Right cardiac atrium (tissue), 5 donors: ENCODE measurements around the gene UBL3. TPM values are rescaled to one million over a fixed set of nuclear protein-coding genes. Genes with fewer than 3 reads are reported as not detected.

ENCODE experiments used
- ATAC-seq, 2 donors: fragments of 200-7000 bp; cut with Tn5 transposase; one replicate each; pipeline versions ENCODE4 v1.8.0 to v1.9.1; 2020; ENCODE audit warnings: moderate library complexity in 2 of 2, mild to moderate bottlenecking in 1 of 2
- DNase-seq, 3 donors: peaks; one replicate each; pipeline ENCODE4 v3.0.0-alpha.2; 2020
- H3K27ac ChIP-seq: one replicate; pipeline ENCODE4 v1.5.1; 2013; ENCODE audit warnings: mild to moderate bottlenecking, low read length, control low read depth, moderate library complexity
- H3K27me3 ChIP-seq: one replicate; pipeline ENCODE4 v1.6.1; 2013; ENCODE audit not compliant: control insufficient read depth, insufficient read depth
- H3K4me1 ChIP-seq: one replicate; pipeline ENCODE4 v1.6.1; 2013; ENCODE audit warnings: low read length; ENCODE audit not compliant: control insufficient read depth, insufficient read depth
- H3K4me3 ChIP-seq: one replicate; pipeline ENCODE4 v1.5.1; 2013; ENCODE audit warnings: low read length, control low read depth
- H3K9me3 ChIP-seq: one replicate; pipeline ENCODE4 v1.6.1; 2013; ENCODE audit warnings: low read length; ENCODE audit not compliant: control insufficient read depth
- WGBS: extraction: QIAGEN DNeasy Blood & Tissue Kit; methylation state at CpG from one replicate; pipeline ENCODE4 v1.1.7; 2013; 5-methylcytosine and 5-hydroxymethylcytosine counted together
- intact Hi-C, 4 donors: fragments of 100-400 bp; cut with DNase I; formaldehyde crosslinking; loops; one replicate each; pipeline versions ENCODE4 v1.11.0 to v1.14.0; 2022 to 2023
- long read RNA-seq, 4 donors: library from polyadenylated mRNA; unstranded; transcript quantifications; one replicate each; pipeline ENCODE4 v2.0.0, GENCODE V29; 2020 to 2021
- polyA plus RNA-seq: library from polyadenylated mRNA; stranded (reverse); fragments of 200-250 nt; gene quantifications from one replicate; pipeline ENCODE4 v1.2.3, GENCODE V29; 2013
- total RNA-seq, 4 donors: library from RNA; stranded (reverse); fragmentation: NEBNext Ultra II Directional; extraction: Animal tissue kit (Norgen Biotek cat#: 25700); gene quantifications; one replicate each; pipeline ENCODE4 v1.2.1, GENCODE V29; 2021
- donor health status: healthy with polysubstance abuse.
- donor health status: DM: no; HTN: yes; CAD: no.
- donor health status: DM: no; HTN: no; CAD: no.
- donor health status: DM: no; HTN: yes; CAD: no; lungs with severe emphysema.
- donor health status: DM: yes; HTN: yes; CAD: no.

The UBL3 gene
- total RNA-seq (10 to 100 TPM; 23.5 to 25.8 (median 24.9) TPM), polyA plus RNA-seq (15.8 TPM)
- long read RNA-seq, donor 1, full-length matches to known transcripts = 90 of 95 reads
- long read RNA-seq, donor 1, partial matches to known transcripts = 1 of 95 reads
- long read RNA-seq, donor 1, other reads (novel, unspliced or antisense) = 4 of 95 reads
- long read RNA-seq, donor 2, full-length matches to known transcripts = 30 of 31 reads
- long read RNA-seq, donor 2, partial matches to known transcripts = 0 of 31 reads
- long read RNA-seq, donor 2, other reads (novel, unspliced or antisense) = 1 of 31 reads
- long read RNA-seq, donor 3, full-length matches to known transcripts = 37 of 40 reads
- long read RNA-seq, donor 3, partial matches to known transcripts = 0 of 40 reads
- long read RNA-seq, donor 3, other reads (novel, unspliced or antisense) = 3 of 40 reads
- long read RNA-seq, donor 4, full-length matches to known transcripts = 33 of 36 reads
- long read RNA-seq, donor 4, partial matches to known transcripts = 1 of 36 reads
- long read RNA-seq, donor 4, other reads (novel, unspliced or antisense) = 2 of 36 reads

GRCh38 chr13:29850213-29850898, at the start of gene UBL3:
UBL3 (minus strand) TSS chr13:29850617; CDS start chr13:29849538, 1,079 bp downstream.
- Histone ChIP-seq H3K27me3 (no peaks in the 10 kb centered on the region), H3K9me3 (no peaks in the 10 kb centered on the region), H3K4me3 (peak within 1 kb of the TSS; percentile 88), H3K4me1 (no peaks in the 10 kb centered on the region), H3K27ac (peak within 1 kb of the TSS; percentile 98)
- peak; percentile 98 for ATAC-seq
- DNase-seq = peak; percentile 97 to 98 (median 98)
- intact Hi-C loops = loop anchor here in 1 of 4 donors (10.0 kb wide), 1 partner anchor 264 kb away; no protein-coding TSS in a partner anchor
- under 1% methylated on average over 64 of the region's 64 CpGs for WGBS

- Histone ChIP-seq H3K27ac (no peak overlapping the region), H3K9me3 (no peaks in the 10 kb centered on the region), H3K4me3 (no peak overlapping the region), H3K4me1 (no peaks in the 10 kb centered on the region), H3K27me3 (no peaks in the 10 kb centered on the region)
- intact Hi-C loops = no loop called here
- ATAC-seq = no peak
- 60% methylated on average over 4 of the region's 4 CpGs for WGBS
- no peak for DNase-seq
Measured at GRCh38 chr13:29897102-29897501, 46.7 kb upstream of the UBL3 start.

- ATAC-seq (no peak), DNase-seq (no peak)
- Histone ChIP-seq H3K9me3 (no peaks in the 10 kb centered on the region), H3K27ac (no peak overlapping the region), H3K4me1 (no peaks in the 10 kb centered on the region), H3K27me3 (no peaks in the 10 kb centered on the region), H3K4me3 (no peak overlapping the region)
- intact Hi-C loops = no loop called here
Measured at GRCh38 chr13:29893438-29893837, 43.0 kb upstream of the UBL3 start.

GRCh38 chr13:29892151-29892550, 41.7 kb upstream of the UBL3 start:
- intact Hi-C loops = no loop called here
- H3K9me3 ChIP-seq = no peaks in the 10 kb centered on the region
- no peak overlapping the region for H3K4me3 ChIP-seq
- no peak for DNase-seq
- ATAC-seq = no peak
- no peaks in the 10 kb centered on the region for H3K4me1 ChIP-seq
- WGBS = 74% methylated on average over 10 of the region's 10 CpGs
- H3K27ac ChIP-seq = no peak overlapping the region
- H3K27me3 ChIP-seq = no peaks in the 10 kb centered on the region

- Histone ChIP-seq H3K4me3 (no peak overlapping the region), H3K9me3 (no peaks in the 10 kb centered on the region), H3K27me3 (no peaks in the 10 kb centered on the region), H3K4me1 (no peaks in the 10 kb centered on the region), H3K27ac (no peak overlapping the region)
- intact Hi-C loops = no loop called here
- DNase-seq = no peak
- 93% methylated on average over 3 of the region's 3 CpGs for WGBS
- no peak for ATAC-seq
Measured at GRCh38 chr13:29889111-29889510, 38.7 kb upstream of the UBL3 start.

GRCh38 chr13:29888306-29888705, 37.9 kb upstream of the UBL3 start:
- intact Hi-C loops = no loop called here
- 74% methylated on average over 4 of the region's 4 CpGs for WGBS
- H3K4me1 ChIP-seq = no peaks in the 10 kb centered on the region

GRCh38 chr13:29887686-29888085, 37.3 kb upstream of the UBL3 start:
- no peak for ATAC-seq
- H3K27me3 ChIP-seq = no peaks in the 10 kb centered on the region
- no peaks in the 10 kb centered on the region for H3K9me3 ChIP-seq
- H3K27ac ChIP-seq = no peak overlapping the region
- H3K4me1 ChIP-seq = no peaks in the 10 kb centered on the region
- intact Hi-C loops = no loop called here
- DNase-seq = no peak
- 71% methylated on average over 5 of the region's 5 CpGs for WGBS
- H3K4me3 ChIP-seq = no peak overlapping the region

More at GRCh38 chr13:29888306-29888705, 37.9 kb upstream of the UBL3 start:
- Histone ChIP-seq H3K27ac (no peak overlapping the region), H3K4me3 (no peak overlapping the region), H3K27me3 (no peaks in the 10 kb centered on the region), H3K9me3 (no peaks in the 10 kb centered on the region)
- no peak for ATAC-seq
- DNase-seq = no peak

GRCh38 chr13:29887030-29887557, 36.7 kb upstream of the UBL3 start:
- H3K27me3 ChIP-seq = no peaks in the 10 kb centered on the region
- intact Hi-C loops = no loop called here
- no peak for ATAC-seq
- H3K9me3 ChIP-seq = no peaks in the 10 kb centered on the region
- H3K4me3 ChIP-seq = no peak overlapping the region
- no peak for DNase-seq
- H3K4me1 ChIP-seq = no peaks in the 10 kb centered on the region
- WGBS = 61% methylated on average over 5 of the region's 5 CpGs
- no peak overlapping the region for H3K27ac ChIP-seq

- DNase-seq (no peak), ATAC-seq (no peak)
- 86% methylated on average over 8 of the region's 8 CpGs for WGBS
- Histone ChIP-seq H3K27me3 (no peaks in the 10 kb centered on the region), H3K4me3 (no peak overlapping the region), H3K4me1 (no peaks in the 10 kb centered on the region), H3K9me3 (no peaks in the 10 kb centered on the region), H3K27ac (no peak overlapping the region)
- intact Hi-C loops = no loop called here
Measured at GRCh38 chr13:29886446-29886845, 36.0 kb upstream of the UBL3 start.

- intact Hi-C loops = no loop called here
- no peak for ATAC-seq
- Histone ChIP-seq H3K27ac (no peak overlapping the region), H3K27me3 (no peaks in the 10 kb centered on the region), H3K4me3 (no peak overlapping the region), H3K9me3 (no peaks in the 10 kb centered on the region), H3K4me1 (no peaks in the 10 kb centered on the region)
- DNase-seq = no peak
- 91% methylated on average over 1 of the region's 1 CpG for WGBS
Measured at GRCh38 chr13:29885989-29886388, 35.6 kb upstream of the UBL3 start.
